ENCODE measurements around the gene PWP1. TPM values are rescaled to one million over a fixed set of nuclear protein-coding genes. Genes with fewer than 3 reads are reported as not detected.

PWP1 gene
- total RNA-seq, 1 donor from 2014 or later: 37.9 TPM

DNA sequence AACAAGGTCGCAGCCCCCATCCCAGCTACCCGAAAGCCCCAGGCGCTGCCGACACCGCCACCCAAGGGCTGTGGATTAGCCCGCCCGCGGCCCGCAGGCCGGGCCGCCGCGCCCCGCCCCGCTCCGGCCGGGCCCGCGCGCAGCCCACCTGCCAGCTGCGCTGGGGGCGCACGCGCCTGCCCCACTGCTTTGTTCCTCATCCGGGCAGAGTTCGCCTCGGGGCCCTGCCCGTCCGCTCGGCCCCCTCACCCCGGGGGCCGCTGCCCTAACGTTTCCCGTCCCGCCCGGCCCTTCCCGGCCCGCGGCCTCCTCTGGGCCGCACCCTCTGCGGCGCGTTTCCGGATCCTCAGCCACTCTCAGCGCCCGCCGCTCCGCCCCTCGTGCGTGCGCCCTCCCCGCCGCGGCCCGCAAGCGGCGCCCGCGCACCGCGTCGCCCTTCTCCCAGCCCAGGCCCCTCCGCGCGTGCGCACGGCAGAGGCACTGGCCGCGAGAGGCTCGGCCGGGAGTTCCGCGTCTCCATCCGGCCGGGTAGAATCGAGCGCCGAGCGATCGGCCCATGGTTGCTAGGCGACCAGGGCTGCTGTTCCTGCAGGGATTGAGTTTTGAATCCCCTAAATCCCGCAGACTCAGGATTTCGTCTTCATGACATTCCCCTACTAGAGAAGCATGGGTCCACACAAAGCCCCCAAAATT lies 75.4 kb downstream of the PWP1 start, which contains the start of gene PRDM4:
Gene PRDM4 (minus strand): TSS at position 329 of the 693 bp plus-strand sequence. CDS start 622 bp downstream, outside the sequence.
- TF ChIP-seq, protein P1, sequence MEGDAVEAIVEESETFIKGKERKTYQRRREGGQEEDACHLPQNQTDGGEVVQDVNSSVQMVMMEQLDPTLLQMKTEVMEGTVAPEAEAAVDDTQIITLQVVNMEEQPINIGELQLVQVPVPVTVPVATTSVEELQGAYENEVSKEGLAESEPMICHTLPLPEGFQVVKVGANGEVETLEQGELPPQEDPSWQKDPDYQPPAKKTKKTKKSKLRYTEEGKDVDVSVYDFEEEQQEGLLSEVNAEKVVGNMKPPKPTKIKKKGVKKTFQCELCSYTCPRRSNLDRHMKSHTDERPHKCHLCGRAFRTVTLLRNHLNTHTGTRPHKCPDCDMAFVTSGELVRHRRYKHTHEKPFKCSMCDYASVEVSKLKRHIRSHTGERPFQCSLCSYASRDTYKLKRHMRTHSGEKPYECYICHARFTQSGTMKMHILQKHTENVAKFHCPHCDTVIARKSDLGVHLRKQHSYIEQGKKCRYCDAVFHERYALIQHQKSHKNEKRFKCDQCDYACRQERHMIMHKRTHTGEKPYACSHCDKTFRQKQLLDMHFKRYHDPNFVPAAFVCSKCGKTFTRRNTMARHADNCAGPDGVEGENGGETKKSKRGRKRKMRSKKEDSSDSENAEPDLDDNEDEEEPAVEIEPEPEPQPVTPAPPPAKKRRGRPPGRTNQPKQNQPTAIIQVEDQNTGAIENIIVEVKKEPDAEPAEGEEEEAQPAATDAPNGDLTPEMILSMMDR (conservative IDR thresholded peaks at IDR 0.05): peak; percentile 56
- peak within 1 kb of the TSS; percentile 91 for H3K4me3 Mint-ChIP-seq
- H3K27ac Mint-ChIP-seq (ENCODE audit: unreplicated experiment): peak within 1 kb of the TSS; percentile 80
- no peaks in the 10 kb centered on the region for H3K9me3 Mint-ChIP-seq
- DNase-seq (ENCODE audit: low read depth, low spot score): peak; percentile 87
- peaks cover 30% of the 10 kb centered on the region for H3K27me3 Mint-ChIP-seq (ENCODE audit: low read depth)
- H3K36me3 Mint-ChIP-seq (ENCODE audit: low read depth): peaks cover 2% of the 10 kb centered on the region
- peaks cover 28% of the 10 kb centered on the region for H3K4me1 Mint-ChIP-seq

DNA sequence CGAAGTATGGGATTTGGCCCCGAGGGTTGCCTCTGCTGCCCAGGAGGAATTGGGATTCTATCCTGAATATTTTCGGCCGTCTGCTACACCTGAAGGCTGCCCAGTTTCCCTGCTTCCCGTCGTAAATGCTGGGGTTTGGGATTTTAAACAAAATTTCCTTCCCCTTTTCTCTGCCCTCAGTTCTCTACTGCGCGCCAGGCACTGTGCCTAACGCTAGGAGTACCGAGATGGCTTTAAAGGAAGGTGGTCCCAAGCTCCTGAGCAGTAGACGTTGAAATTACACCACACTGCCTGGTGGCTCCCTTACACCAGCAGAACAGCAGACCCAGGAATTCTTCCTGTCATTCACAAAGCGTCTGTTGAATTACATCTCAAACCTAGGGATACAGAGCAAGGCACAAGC lies 75.9 kb downstream of the PWP1 start:
- DNase-seq (ENCODE audit: low read depth, low spot score): no peak
- H3K4me3 Mint-ChIP-seq: peak overlapping the region; percentile 91
- H3K27ac Mint-ChIP-seq (ENCODE audit: unreplicated experiment): peak overlapping the region; percentile 62
- peaks cover 2% of the 10 kb centered on the region for H3K36me3 Mint-ChIP-seq (ENCODE audit: low read depth)
- H3K9me3 Mint-ChIP-seq: no peaks in the 10 kb centered on the region
- TF ChIP-seq, protein P1 (conservative IDR thresholded peaks at IDR 0.05): no peak
- peaks cover 35% of the 10 kb centered on the region for H3K27me3 Mint-ChIP-seq (ENCODE audit: low read depth)
- peaks cover 28% of the 10 kb centered on the region for H3K4me1 Mint-ChIP-seq

Other genes starting within 250 kb of the PWP1 start
- 30.0 and 37.4 TPM in 2 replicates for gene PRDM4, start 75.3 kb downstream of the PWP1 start, total RNA-seq
- gene ASCL4, start 88.9 kb downstream of the PWP1 start, total RNA-seq: not detected in 2 replicates

All from neural crest cell (in vitro differentiated cells).